Umbilical cord (tissue), 2 donors: Measurements from ENCODE around the gene ALDOB. TPM values are rescaled to one million over a fixed set of nuclear protein-coding genes. Genes with fewer than 3 reads are reported as not detected.

ENCODE experiments used
- DNase-seq: peaks from one replicate; pipeline ENCODE4 v3.0.0-alpha.2; 2015; ENCODE audit warnings: low spot score
- total RNA-seq: library from RNA; depleted of rRNA; stranded (reverse); fragments of >200 nt; gene quantifications from one replicate; pipeline ENCODE4 v1.2.3, GENCODE V29; 2014; ENCODE audit warnings: low replicate concordance; ENCODE audit not compliant: insufficient read depth

The ALDOB gene
- total RNA-seq, 1 donor from 2014 or later = 4.8 TPM

DNA sequence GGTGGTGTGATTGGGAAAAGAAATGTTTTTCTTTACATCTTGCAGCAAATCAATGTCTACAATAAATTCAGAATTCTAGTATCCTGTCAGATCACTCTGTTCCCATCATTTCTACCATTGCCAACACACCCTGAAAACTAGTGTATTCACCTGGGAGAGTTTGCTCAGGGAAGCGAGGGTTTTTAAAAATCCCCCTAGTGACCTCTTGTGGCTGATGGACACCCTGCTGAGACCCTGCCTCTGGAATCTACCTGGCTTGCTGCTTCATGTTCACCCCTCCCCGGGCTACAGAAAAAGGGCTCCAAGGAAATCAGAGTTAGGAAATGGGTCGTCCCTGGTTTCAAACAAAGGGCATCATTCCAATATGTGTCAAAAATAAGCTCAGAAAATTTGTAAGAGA lies 21.4 kb upstream of the ALDOB start:
- DNase-seq = no peak

DNA sequence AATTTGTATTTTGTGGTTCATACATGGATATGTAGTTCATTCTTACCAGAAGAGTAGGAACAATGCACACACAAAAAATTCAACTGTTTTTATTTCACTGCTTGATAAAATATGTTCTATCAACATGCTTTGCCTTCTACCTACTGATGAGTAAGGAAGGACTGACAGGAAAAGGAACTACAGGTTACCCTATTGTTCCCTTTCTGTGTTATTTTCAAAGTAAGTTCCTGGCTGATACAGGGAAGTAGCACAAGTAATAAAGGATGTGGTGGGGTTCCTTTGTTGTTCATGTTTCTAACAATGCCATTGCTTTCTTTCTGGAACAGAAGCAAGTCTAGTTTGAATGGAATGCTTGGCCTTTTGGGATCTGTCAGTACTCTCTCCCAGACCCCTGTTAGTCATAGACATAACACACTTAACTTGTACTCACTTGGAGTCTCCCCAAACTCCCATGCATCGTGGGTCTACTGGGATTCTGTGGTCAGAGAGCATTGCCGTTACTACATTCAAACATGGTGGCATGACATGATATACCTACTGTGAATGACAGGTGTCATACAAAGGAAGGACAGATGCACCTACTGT lies 20.2 kb upstream of the ALDOB start:
- DNase-seq = no peak

DNA sequence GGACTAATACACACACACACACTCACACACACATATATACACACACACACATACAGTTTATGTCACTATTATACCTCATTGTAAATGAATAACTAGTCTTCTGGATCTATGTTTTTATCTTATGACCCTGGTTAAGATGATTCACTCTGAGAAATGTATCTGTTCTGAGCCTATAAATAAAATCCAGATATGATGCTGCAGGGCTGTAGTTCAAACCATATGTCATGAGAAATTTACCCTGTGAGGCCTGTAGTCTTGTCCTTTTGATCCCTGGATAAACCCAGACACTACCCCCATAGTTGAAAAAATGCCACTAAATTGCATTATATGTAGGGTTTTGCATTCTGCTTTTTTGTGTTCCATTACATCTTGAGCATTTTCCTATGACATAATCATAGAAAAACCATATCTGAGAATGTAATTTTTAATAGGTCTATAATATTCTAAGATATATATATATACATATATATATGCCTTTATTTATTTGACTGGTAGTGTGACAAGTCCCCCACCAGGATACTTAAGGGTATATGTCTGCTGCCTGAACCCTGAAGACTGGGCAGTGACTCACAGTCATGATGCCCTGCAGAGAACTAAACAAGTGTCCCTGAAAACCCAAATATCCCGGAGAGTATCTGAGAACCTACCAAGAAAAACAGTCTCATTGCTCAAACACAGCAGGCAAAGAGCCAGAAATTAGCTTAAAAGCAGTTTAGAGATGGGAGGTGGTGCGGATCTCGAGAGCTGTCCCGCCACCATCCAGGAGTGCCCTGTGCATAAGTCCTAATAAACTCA lies 18.4 kb upstream of the ALDOB start:
- peak; percentile 48 for DNase-seq

GRCh38 chr9:101451498-101451897 lies 15.9 kb upstream of the ALDOB start:
- DNase-seq = no peak

GRCh38 chr9:101450931-101451330 lies 15.4 kb upstream of the ALDOB start:
- peak; percentile 6 for DNase-seq

GRCh38 chr9:101449071-101449721 lies 13.6 kb upstream of the ALDOB start:
- DNase-seq = peak; percentile 43

DNA sequence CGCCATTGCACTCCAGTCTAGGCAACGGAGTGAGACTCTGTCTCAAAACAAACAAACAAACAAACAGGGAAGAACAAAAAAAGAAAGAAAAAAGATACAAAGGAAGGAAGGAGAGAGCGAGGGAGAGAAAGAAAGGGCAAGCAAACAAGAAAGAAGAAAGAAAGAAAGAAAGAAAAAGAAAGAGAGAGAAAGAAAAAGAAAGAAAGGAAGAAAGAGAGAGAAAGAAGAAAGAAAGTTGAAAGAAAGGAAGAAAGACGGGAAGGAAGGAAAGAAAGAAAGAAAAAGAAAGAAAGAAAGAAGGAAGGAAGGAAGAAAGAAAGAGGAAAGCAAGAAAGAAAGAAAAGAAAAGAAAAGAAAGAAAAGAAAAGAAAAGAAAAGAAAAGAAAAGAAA lies 13.1 kb upstream of the ALDOB start:
- DNase-seq = no peak

DNA sequence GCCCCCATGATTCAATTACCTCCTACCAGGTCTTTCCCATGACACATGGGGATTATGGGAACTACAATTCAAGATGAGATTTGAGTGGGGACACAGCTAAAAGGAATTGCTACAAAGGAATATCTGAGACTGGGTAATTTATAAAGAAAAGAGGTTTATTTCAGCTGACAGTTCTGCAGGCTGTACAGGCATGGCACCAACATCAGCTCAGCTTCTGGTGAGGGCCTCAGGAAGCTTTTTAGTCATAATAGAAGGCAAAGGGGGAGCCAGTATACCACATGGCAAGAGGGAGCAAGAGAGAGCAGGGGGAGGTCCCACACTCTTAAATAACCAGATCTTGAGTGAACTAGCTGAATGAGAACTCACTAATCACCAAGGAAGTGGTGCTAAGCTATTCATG lies 11.2 kb upstream of the ALDOB start:
- DNase-seq = no peak

DNA sequence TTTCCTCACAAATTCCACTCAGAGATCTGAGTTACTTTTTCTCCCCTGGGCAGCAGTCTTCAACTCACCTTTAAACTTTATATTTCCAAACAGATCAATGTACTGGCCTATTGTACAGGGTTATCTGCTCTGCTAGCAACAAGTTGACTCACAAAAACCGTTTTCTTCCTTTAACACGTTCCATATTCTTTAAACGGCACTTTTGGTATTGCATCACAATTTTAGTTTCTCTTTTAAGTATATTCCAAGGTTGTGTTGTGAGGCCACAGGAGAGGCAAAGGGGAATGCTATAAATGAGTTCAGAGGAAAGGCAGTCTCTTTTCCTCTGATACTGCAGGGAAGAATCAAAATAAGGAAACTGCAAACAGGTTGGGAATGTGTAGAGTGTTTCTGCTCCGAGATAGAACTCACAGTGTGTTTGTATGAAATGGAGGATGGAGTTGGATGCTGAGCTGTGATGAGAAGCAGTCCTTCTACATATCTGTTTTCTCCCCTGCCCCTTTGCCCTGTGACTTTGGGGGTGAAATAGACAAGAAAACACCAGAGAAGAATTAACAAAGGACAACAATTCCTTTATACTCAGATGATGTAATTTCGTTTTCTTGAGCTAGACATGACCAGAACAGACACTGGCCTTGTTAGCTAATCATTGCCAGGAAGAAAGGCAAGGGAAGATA lies 9.9 kb upstream of the ALDOB start:
- no peak for DNase-seq

DNA sequence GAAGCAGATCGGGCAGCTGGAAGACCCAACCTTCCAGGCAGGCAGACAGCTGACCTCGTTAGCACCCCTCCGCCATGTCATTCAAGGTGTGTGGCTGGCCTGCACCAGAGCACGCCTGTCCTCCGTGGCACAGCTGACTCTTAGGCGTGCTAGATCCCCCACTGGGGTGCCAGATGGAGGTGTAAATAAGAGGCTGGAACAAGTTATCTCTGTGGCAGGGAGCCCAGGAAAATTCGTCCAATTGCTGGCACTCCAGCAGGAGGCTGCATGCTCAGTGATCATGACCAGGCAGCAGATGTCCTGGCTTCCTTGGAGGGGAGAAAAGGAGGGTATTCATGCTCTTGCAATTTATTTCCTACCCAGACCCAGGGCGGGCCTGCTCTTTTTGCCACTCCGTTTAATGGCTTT lies 7.8 kb upstream of the ALDOB start:
- no peak for DNase-seq

GRCh38 chr9:101442736-101443135 lies 7.2 kb upstream of the ALDOB start:
- no peak for DNase-seq

GRCh38 chr9:101442318-101442717 lies 6.7 kb upstream of the ALDOB start:
- no peak for DNase-seq

DNA sequence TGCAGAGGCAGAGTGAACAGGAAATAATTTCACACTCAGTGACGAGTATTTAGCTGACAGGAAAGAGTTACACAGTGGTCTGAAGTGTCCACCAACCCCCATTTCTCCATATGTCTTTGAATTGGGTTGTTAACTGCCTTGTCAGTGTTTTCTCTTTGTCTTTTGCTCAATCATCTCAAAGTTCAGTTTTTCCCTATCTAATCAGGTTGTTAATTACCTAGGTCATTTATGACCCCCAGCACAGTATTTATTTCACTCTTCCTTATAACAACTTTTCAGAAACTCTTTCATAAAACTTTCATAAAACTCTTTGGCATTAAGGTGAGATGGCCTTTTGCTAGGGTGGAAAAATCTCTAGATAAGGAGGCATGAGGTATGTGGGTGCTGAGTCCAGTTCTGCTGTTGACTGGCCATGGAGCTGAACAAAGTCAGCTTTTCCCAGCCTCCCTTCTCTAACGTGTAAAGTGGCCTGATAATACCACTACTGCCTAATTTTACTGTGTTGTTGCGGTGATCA lies 5.2 kb upstream of the ALDOB start:
- no peak for DNase-seq

DNA sequence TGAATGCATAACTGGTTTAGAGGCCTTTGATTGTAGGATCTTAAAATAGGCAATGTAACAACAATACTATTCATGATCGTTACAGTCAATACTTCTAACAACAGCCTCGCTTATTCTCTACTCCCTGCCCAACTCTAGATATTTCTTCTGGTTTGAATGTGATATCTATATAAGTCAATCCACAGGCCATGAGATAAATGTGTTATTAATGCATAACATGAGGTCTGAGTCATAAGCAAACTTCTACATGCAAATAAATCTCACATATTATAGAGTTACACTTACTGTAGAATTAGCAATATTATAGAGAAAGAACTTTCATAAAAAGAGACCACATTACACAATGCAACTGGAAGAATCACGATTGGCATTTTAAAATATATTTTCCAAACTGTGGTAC lies 2.9 kb upstream of the ALDOB start:
- no peak for DNase-seq

DNA sequence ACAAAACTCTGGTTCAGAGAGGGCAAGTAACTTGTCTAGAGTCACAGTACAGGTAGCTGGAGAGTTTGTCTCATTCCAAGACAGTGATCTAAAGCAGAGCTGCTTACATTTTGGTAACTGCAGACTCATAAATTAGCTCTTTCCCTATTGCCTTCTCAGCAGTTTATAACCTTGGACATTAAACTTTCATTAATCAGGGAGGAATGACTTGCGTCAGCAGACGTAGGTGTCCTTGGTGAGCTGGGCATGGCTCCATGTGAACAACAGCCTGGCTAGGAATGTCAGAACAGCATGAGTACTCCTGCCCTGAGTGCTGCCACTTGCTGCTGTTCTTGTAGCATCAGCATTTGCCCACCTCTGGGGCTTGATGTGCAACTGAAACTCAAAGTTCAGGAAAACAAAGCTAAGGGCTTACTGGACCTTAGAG lies 2.2 kb upstream of the ALDOB start:
- DNase-seq = no peak

GRCh38 chr9:101434998-101435397 lies 576 bp downstream of the ALDOB start:
- no peak for DNase-seq

- DNase-seq = no peak
Observed at GRCh38 chr9:101433229-101433628, 2.3 kb downstream of the ALDOB start.

- DNase-seq = no peak
Observed at GRCh38 chr9:101432740-101433139, 2.8 kb downstream of the ALDOB start.

- DNase-seq = no peak
Observed at GRCh38 chr9:101432171-101432570, 3.4 kb downstream of the ALDOB start.

- DNase-seq = no peak
Observed at GRCh38 chr9:101429736-101430135, 5.8 kb downstream of the ALDOB start.

GRCh38 chr9:101428909-101429308 lies 6.7 kb downstream of the ALDOB start:
- no peak for DNase-seq
